GM19099 (cell line): ENCODE results near the gene ELAVL3.

Experiments
- POLR2A ChIP-seq: IDR thresholded peaks from 3 replicates; pipeline ENCODE4 v1.6.1; 2011; ENCODE audit warnings: low read depth; ENCODE audit not compliant: insufficient read length; ENCODE audit errors: extremely low read depth

The ELAVL3 gene

GRCh38 chr19:11435833-11436313, 45.0 kb downstream of the ELAVL3 start:
- no peak for TF ChIP-seq POLR2A

DNA sequence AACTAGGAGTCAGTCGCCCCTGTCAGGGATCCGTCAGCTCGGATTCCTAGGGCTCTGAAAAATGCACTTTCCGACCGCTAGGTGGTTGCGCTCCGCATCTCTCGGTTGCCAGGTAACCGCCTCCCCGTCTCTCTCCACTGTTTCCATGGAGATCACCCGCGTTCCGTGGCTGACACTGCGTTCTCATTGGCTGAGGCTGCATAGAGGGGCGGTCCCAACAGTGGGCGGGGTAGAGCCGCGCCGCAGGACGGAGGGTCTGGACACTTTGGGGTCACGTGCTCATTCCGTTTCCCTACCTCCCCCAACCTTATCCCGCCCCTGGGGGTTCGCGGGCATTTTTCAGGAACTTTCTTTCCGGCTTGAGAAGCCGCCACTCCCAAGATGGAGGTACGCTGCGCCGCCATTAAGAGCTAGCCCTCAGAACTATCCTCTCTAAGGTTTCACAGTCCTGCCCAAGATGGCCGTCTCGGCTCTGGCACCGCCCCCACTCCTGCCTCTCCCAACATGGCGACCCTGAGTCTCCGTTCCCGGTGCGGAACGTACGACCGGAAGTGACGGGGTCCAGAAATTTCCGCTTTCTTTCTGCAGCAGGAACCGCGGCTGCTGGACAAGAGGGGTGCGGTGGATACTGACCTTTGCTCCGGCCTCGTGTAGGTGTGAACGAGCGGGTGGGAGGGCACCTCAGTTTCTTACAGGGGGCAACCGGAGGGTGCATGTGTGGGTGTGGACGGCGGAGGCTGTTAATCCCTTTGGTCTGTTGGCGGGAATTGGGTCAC, 45.6 kb downstream of the ELAVL3 start, which contains the start of the genes ODAD3 and PRKCSH:
Gene ODAD3, minus strand, starts transcription at position 65 of the 776 bp plus-strand sequence. CDS start 105 bp downstream, outside the sequence.
Gene PRKCSH, plus strand, starts transcription at position 579 of the 776 bp plus-strand sequence. CDS start 483 bp downstream, outside the sequence.
- peak; percentile 84 for TF ChIP-seq POLR2A

DNA sequence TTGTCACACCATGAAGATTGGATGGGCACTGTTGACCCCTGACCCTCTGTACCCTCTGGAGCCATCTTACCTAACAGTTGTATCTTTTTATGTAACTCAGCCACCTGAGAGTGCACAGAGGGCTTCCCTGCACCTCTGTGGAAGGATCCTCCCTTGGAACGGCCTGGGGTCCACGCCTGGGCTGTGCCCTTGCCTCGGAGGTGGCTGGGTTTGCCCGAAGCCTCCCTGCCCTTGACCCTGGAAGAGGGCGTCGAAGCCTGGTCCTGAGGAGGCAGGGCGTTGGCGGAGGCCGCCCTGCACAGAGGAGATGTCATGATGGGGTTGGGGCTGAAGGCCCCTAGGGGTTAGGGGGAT, 46.2 kb downstream of the ELAVL3 start:
- TF ChIP-seq POLR2A, result no peak

DNA sequence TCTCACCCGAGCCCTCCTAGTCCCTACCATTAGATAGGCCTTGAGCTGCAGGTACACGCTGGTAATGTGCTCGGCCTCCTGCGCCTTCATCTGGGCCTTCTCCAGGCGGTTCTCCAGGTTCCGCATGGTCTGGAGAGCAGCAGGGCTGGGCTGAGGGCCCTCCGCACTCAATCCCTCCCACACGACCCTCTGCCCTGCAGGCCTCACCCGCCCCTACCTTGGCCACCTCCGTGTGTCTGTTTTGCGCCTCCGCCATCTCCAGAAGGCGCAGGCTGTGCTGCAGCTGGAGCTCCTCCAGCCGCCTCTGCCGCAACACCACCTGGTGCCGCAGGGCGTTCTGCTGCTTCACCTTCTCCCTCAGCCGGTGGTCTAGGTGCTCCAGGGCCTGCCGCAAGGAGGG, 54.2 kb downstream of the ELAVL3 start:
- TF ChIP-seq POLR2A, result no peak

- TF ChIP-seq POLR2A, result no peak
Observed at GRCh38 chr19:11425719-11426457, 55.0 kb downstream of the ELAVL3 start.

DNA sequence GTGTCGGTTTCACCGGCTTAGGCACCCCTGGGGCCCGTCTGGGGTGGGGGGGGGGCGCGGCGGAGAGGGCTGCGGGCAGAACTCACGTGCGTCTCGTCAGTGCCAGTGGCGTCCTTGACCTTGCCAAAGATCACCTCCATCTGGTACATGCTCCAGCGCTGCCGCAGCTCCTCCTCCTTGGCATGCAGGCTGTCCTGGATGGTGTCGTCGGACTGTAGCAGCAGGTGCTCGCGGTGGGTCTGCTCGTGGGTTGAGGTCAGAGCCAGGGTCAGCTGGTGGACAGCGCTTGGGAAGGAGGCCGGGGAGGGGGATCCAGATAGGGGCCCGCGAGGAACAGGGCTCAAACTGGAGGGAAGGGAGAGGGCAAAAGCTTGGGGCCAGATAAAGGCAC, 57.1 kb downstream of the ELAVL3 start:
- TF ChIP-seq POLR2A, result no peak

- TF ChIP-seq POLR2A, result no peak
Observed at GRCh38 chr19:11423164-11423790, 57.6 kb downstream of the ELAVL3 start.

- no peak for TF ChIP-seq POLR2A
Observed at GRCh38 chr19:11422163-11423065, 58.4 kb downstream of the ELAVL3 start.

DNA sequence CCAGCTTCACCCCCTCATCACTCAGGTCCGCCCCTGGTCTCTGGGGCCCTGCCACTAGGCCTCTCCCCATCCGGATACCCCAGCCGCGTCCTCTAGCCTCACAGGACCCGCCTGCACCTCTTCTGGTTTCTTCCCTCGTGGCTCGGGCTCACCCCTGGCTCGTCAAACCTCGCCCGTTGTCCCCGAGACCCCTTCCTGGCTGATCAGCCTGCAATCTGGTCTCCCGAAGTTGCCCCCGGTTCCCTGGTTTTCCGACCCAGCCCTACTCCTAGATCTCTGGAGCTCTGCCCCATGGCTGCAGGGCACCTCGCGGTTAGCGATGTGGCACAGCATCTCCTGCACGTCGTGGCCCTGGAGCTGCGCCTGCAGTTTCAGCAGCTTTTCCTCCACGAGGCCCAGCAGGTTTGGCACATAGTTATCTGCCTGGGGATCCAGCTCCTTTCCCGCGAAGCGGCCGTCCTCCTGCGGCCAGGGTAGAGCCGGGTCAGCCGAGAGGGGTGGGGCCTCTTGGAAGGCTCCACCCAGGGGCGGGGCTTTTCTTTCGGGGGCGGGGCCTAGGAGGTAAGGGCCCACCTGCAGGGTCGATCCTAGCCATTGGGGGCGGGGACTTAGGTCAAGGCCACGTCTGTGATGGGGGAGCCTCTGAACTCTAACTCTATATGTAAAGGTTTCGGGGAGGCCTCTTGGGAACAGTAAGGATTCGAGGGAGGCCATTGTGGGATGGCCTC, 59.3 kb downstream of the ELAVL3 start:
- TF ChIP-seq POLR2A, result no peak

- no peak for TF ChIP-seq POLR2A
Observed at GRCh38 chr19:11420429-11421370, 60.1 kb downstream of the ELAVL3 start.

DNA sequence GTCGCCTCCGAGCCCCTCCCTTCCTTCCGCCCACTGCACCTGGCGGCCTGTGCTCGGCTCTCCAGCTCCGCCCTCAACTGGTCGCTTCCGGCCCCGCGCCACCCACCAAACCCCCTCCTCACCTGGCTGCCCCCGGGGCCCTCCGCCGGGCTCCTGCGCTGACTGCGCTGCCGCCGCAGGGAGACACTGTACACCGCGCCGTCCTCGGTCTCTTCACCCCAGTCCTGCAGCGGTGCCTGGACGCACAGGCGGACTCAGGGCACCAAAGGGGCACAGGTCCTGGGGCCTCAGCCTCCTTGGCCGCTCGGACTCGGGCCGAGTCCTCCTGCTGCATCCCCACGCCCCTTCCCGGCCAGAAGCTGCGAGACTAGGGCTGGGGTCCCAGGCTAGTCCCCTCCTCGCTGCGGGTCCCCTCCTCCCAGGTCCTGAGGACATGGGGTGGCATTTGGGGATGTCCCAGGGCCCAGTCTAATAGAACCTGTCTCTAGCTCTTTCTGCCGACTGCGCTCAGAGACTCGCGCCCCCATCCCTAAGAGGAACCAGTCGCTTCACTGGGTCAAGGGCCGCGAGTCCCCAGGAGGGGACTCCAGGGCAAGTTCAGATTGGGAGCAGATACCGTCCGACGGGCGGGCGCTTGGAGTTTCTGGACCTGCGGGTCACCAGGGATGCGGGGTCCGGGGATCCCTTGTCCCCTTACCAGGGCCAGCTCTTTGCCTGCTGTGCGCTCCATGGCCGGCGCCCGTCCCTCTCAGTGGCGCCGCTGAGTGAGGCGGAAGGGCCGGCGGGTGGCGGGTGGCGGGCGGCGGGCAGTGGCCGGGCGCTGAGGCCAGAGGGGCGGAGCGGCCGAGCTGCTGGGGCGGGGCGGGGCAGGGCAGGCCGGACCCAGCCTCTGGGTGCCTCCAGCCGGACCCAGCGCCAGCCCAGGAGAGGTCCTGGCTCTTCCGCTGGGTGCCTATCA, 62.0 kb downstream of the ELAVL3 start, which contains the start of gene RGL3:
Gene RGL3, minus strand, starts transcription at position 766 of the 958 bp plus-strand sequence. Its CDS starts 36 bp downstream, at position 730.
- no peak for TF ChIP-seq POLR2A
